Retina (tissue), 1 donor: ENCODE data around the gene ZFC3H1.

Source experiments
- DNase-seq: peaks from one replicate; pipeline ENCODE4 v3.0.0-alpha.2; 2016

ZFC3H1 gene

GRCh38 chr12:71627438-71628002, 36.1 kb downstream of the ZFC3H1 start:
- no peak for DNase-seq

GRCh38 chr12:71626768-71627167, 36.9 kb downstream of the ZFC3H1 start:
- no peak for DNase-seq

DNA sequence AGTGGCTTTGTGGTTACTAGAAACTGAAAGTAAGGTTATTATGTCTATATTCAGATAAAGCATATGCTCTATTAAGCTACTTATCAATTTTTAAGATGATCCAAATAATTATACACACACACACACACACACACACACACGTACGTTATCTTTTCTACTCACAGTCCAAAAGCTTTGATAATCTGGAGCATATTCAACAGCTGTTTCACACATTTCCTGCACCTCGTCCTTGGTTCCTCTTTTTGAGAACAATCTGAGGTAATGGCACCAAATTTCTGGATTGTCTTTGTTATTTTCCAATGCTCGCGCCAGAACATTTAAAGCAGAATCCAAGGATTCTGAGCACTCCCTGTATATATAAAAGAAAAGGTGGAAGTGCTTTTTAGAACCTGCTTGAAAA, 37.5 kb downstream of the ZFC3H1 start:
- DNase-seq = no peak

- DNase-seq = no peak
Observed at GRCh38 chr12:71625476-71625875, 38.2 kb downstream of the ZFC3H1 start.

DNA sequence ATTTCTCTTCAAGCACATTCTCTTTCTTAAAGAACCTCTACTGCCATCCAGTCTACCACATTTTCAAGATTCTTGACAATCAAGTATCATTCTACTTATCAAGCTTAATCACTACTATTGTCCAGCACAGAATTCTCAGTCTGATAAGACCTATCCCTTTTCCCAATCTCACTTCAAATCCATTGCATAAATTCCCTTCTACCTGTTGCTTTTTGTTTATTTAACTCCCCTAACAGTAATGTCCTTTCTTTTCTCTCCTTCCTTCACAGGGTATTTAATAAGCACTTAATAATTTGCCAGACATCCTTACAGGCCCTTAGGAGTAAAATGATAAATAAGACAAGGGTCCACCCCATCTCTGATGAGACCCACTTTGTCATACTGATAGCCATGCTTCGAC, 41.7 kb downstream of the ZFC3H1 start:
- no peak for DNase-seq

DNA sequence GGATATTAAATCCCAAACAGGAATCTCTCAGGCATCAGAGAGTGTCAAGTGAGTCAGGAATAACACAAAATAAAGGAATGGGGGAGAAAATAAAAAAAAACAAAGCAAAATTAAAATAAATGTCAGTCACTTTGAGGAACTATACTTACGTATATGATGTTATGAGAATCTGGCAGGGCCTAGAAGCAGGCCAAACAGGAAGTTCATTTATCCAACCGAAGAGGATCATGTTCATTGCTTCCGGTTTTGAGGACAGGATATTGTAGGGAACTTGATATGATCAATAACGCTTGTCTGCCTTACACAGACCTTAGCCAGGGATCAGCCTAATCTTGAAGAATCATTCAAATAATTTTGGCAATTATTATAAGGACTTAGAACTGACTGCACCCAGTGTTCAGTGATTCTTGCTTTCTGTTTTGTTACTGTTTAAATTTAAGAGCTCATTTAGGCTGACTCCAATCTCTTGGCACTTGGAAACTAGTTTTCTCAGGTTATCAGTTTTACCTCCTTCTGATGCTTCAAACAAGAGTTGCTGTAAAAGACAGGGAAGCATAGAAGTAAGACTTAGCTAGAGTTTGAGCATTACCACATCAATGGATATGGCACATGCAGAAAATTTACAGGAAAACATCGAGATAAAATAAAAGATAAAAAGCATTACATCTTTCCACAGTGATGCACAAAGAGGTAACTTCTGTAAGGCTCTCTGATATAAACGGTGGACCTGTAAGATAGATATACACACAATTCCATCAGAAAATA, 53.4 kb downstream of the ZFC3H1 start:
- DNase-seq = no peak

DNA sequence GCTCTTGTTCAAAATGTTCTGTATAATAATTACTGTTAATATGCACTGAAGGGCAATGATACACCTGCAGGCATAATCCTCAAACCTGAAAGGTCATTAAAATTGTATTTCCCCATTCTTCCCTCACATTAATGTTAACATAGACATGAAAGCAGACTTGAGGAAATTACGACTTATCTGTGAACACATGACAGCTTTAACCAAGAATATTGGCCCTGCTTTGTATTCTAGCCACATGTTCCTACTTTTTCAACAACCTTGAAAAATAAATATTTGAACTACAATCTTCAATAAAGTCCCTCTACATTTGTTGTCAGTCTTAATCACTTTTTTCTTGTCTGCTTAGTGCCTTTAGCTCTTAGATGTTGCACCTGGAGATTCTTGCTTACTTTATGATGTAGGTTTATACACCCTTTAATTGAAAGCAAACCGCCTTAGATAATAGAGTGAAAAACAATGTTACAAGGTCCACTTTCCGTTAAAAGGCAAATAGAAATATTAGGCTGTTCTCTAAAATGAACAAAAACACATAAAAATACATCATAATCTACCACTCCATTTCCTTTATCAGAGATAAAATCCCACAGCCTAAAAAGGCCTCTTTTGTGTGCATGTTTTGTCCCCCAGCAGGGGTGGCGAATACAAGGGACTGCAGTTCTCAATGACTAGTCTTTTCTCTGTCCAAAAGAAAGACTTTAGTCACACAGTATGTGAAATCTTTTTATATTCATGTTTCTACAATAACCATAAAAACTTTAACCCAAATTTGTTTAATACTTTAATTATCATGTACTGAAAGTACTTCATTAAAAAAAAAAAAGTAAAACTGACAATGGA, 55.9 kb downstream of the ZFC3H1 start:
- no peak for DNase-seq

DNA sequence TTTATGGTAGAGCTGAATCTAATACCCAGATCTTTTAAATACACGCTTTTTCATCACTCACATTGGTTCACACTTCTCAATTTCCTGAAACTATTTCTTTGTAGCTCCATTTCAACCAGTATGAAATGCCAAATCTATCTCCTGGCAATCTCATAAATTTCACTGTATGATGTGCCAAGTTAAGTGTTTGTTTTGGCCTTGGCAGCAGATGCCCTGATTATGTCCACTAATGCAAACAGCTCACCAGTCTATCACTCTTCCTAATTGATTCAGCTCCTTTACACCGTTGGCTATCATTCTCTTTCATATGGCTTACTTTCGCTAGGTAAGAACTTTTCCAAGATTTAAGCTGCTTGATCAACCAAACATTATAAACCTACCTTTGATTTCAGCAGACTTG, 58.6 kb downstream of the ZFC3H1 start:
- no peak for DNase-seq

DNA sequence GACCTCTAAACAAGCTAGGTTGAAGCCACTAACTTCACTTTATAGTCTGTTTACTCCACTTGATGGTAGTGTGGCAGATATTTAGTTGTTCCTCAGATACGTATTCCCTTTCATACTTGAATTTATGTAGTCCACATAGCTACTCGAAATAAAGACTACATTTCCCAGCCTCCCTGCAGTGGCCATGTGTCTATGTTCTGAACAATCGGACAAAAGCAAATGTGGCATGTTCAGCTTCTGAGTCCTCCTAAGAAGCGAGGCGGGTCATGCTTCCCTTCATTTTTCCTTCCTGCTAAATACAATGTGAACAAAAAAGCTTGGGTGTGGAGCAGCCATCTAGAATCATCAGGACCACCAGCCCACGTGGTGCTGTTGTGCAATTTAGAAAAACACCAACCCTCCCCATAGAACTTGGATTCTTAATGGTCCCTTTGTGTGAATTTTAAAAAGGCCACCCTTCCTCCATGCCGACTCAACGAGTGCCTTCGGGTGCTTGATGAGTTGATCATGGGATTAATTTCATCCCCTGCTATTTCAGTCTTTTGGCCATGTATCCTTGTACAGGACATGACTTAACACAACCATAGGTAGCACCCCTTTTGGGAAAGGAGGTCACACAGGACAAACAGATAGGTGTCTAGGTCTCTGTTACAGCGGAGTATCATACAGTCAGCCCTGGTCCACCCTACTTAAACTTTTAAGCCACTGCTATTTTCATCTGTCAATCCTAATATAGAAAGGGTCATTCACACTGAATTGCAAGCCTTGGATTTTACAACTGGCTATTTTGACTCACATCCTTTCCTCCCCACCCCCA, 60.7 kb downstream of the ZFC3H1 start:
- DNase-seq = no peak

DNA sequence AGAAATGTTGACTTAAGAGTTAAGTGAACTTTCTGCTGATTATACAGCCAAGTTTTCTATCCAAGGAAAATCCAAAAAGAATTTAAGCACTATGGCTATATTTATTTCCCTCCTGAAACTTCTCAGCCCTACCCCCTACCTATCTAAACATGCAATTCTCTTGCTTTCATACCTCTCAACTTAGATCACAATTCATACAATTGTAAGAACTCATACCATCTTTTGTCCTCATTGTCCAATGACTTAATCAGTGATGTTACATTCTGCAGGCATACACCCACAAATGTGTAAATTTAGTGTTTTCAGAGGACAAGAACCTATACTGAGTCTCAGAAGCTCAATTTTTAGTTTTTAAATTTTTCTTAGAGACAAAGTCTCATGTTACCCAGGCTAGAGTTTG, 62.1 kb downstream of the ZFC3H1 start:
- DNase-seq = no peak

- DNase-seq = no peak
Observed at GRCh38 chr12:71599210-71599609, 64.4 kb downstream of the ZFC3H1 start.

DNA sequence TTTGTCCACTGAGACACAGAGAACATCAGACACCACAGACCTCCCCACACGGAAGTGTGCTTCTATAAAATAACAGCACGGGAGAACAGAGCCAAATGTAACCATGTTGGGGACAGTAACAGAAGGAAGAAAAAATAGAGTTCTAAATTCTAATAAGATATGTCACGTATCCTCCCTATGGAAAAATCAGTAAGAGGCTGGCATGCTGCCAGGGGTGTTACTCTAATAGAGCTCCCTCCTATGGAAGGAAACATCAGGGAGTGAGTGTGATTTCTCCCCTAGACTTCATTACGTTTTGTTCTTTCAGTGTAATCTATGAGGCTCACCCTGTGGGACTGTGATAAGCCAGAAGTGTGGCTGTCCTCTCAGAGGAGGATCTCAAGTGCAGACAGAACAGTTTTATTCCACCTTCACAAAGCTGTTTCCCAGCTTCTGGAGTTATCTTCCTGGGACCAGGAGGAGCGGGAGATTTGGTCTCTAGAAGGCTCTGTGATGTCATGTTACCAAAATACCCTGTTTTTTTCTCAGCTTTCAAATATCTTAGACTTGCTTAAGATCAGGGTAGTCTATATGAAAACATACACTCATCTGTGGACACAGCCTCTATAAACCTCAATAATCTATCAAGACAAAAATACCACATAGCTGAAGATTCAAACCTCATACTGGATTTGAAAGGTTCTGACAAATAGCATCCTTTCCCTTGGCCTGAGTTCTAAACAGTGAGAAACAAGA, 69.3 kb downstream of the ZFC3H1 start:
- DNase-seq = no peak

DNA sequence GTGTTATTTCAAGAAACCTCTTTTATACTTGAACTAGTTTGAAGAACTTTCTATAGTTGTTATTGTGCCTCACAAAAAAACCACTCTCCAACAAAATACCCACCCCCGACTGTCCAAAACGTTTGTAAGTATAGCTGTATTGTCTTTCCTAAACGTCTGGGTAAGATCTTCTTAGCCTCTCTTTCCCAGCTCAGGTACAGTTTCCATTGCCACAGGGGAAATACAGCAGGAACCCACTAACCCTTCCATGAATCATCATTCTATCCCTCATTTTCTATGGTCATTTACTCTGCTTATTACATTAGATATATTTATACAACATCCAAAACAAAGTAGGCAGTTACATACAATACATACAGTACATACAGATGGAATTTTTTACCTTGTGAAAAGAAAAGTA, 70.8 kb downstream of the ZFC3H1 start:
- DNase-seq = no peak

DNA sequence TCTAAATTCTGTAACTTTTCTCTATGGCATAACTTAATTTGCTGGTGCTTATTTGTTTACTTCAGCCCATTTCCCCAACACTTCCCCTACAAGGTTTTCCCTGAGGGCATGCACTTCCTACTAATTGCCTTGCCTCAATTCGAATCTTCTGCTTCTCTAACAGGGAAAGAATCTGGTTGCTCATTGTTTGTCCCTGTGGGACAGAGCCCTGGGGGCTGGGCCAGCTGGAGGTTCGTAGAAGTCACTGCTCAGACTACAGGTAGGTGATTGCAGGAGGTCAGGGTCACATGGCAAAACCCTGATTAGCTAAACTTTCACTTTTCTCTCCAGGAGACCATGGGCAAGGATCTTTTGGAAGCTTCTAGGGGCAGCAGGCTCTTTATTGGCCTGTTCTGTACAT, 72.0 kb downstream of the ZFC3H1 start:
- no peak for DNase-seq

- no peak for DNase-seq
Observed at GRCh38 chr12:71589478-71589881, 74.2 kb downstream of the ZFC3H1 start.

DNA sequence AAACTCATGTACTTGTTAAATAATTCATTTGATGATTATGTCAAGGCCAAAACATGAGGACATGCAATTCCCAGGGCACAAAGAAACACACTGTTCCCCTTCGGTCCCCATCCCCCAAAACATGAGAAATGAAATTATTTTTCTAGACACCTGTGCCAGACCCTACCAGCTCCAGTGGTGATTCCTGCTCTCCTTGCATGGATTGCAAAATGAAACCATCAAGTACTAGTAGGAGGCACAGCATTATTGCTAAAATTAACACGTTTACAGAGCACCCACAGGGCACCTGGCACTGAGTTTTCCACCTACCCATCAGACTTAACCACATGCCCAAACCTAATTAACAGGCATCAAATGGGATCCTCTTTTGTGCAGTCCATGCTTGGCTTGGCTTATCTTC, 76.6 kb downstream of the ZFC3H1 start:
- DNase-seq = no peak

- DNase-seq = no peak
Observed at GRCh38 chr12:71585218-71585617, 78.4 kb downstream of the ZFC3H1 start.

- no peak for DNase-seq
Observed at GRCh38 chr12:71584356-71584755, 79.3 kb downstream of the ZFC3H1 start.

- DNase-seq = no peak
Observed at GRCh38 chr12:71582925-71583324, 80.7 kb downstream of the ZFC3H1 start.

DNA sequence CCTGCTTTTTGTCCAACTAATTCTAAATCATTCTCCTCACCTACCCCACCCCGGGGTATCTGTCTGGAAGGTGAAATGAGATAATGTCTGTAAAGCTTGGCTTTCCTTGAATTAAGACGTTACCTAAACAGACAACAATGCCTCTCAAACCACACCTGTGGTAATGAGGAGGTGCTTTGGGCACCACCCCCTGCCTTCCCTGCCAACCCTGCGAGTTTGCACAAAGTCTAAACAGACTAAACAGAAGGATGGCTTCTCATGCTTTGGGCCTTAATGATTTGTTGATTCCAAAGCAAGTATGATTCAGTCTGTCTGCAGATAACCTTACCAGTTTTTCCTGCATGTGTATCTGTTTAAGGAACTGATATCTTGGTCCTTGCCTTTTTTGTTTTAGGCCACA, 82.4 kb downstream of the ZFC3H1 start:
- DNase-seq = no peak

GRCh38 chr12:71578694-71579258, 84.9 kb downstream of the ZFC3H1 start:
- DNase-seq = no peak

GRCh38 chr12:71576496-71576895, 87.2 kb downstream of the ZFC3H1 start:
- DNase-seq = no peak
